K562 (cell line): ENCODE results near the gene TSPAN12. TPM values are rescaled to one million over a fixed set of nuclear protein-coding genes. Genes with fewer than 3 reads are reported as not detected.

ENCODE experiments used
- ATAC-seq: fragments of 200-7000 bp; cut with Tn5 transposase; 3 replicates; pipeline ENCODE4 v1.9.1; 2020; ENCODE audit warnings: moderate library complexity
- BruUV-seq: library from RNA; stranded (reverse); fragments of 400-500 nt; replicated peaks from 2 replicates; lab custom pipeline; 2021; lab: Mats Ljungman, UMichigan
- CTCF ChIA-PET: fragments of 300-600 bp; formaldehyde crosslinking; extraction: SDS; loops from one replicate; lab custom pipeline; 2021; ENCODE audit warnings: low intra/inter-chr PET ratio; lab: Yijun Ruan, JAX
- POLR2A ChIA-PET: fragments of 300-600, 350-650 bp; sonication (Branson Sonifier 250); formaldehyde crosslinking; extraction: SDS; loops from one replicate; lab custom pipeline; 2021; ENCODE audit warnings: antibody characterized with exemption, inconsistent platforms; lab: Yijun Ruan, JAX
- DNase-seq, 4 experiments: peaks; one replicate each; pipeline versions ENCODE4 v3.0.0 to v3.0.0-alpha.2; 2011 to 2018; ENCODE audit warnings: low spot score in 3 of 4, mixed read lengths in 3 of 4; ENCODE audit errors: extremely low read depth in 1 of 4
- FAIRE-seq: peaks from 2 replicates; lab custom pipeline; 2011; peaks lifted over from hg19 to GRCh38; lab: Jason Lieb, UNC
- H2AFZ ChIP-seq: 2 replicates; pipeline ENCODE4 v1.6.0; 2011; ENCODE audit warnings: low read depth, low read length, control low read depth, inconsistent platforms
- H3K27ac ChIP-seq: fragments of 200-600 bp; 3 replicates; pipeline ENCODE4 v1.8.0; 2011; ENCODE audit warnings: low read depth, mild to moderate bottlenecking, control low read depth, inconsistent platforms, low read length, moderate library complexity, mixed read lengths; ENCODE audit errors: extremely low read depth
- H3K27me3 ChIP-seq, 2 experiments: fragments of 300-600 bp in 1 of 2; 2 replicates in 1 of 2; 3 replicates in 1 of 2; pipeline versions ENCODE4 v1.6.0 to v1.8.0; 2011; ENCODE audit warnings: inconsistent platforms in 2 of 2, low read length in 2 of 2, mild to moderate bottlenecking in 1 of 2, mixed read lengths in 1 of 2, moderate library complexity in 1 of 2; ENCODE audit not compliant: control insufficient read depth in 2 of 2, insufficient read depth in 2 of 2
- H3K36me3 ChIP-seq: fragments of 300-600 bp; 3 replicates; pipeline ENCODE4 v1.8.0; 2011; ENCODE audit warnings: mild to moderate bottlenecking, low read length, inconsistent platforms; ENCODE audit not compliant: control insufficient read depth, insufficient read depth
- H3K4me1 ChIP-seq, 2 experiments: fragments of 200-600 bp in 1 of 2; replicated peaks in 1 of 2; 2 replicates in 1 of 2; 3 replicates in 1 of 2; pipeline versions ENCODE4 v1.5.1 to v1.8.0; 2011; ENCODE audit warnings: inconsistent platforms in 2 of 2, low read length in 2 of 2, mild to moderate bottlenecking in 1 of 2, mixed read lengths in 1 of 2, moderate library complexity in 1 of 2; ENCODE audit not compliant: control insufficient read depth in 2 of 2, insufficient read depth in 2 of 2
- H3K4me2 ChIP-seq: 2 replicates; pipeline ENCODE4 v1.6.1; 2011; ENCODE audit warnings: low read length, control low read depth, inconsistent platforms, mixed read lengths; ENCODE audit not compliant: insufficient read depth
- H3K4me3 ChIP-seq: fragments of 200-600 bp; sonication (generic), shearing (Covaris generic); 2 replicates; pipeline ENCODE4 v1.5.1; 2016; ENCODE audit warnings: control low read depth, inconsistent platforms
- H3K79me2 ChIP-seq: fragments of 200-600 bp; 3 replicates; pipeline ENCODE4 v1.8.0; 2011; ENCODE audit warnings: low read length, inconsistent platforms; ENCODE audit not compliant: control insufficient read depth, insufficient read depth
- H3K9ac ChIP-seq, 2 experiments: 2 replicates each; pipeline versions ENCODE4 v1.6.0 to v1.6.1; 2011; ENCODE audit warnings: low read depth in 2 of 2, low read length in 2 of 2, control low read depth in 1 of 2, inconsistent platforms in 1 of 2, mild to moderate bottlenecking in 1 of 2, mixed read lengths in 1 of 2; ENCODE audit not compliant: insufficient read depth in 1 of 2
- H3K9me1 ChIP-seq: one replicate; pipeline ENCODE4 v1.6.0; 2011; ENCODE audit warnings: inconsistent platforms, mild to moderate bottlenecking, low read length, moderate library complexity; ENCODE audit not compliant: control insufficient read depth, insufficient read depth
- H3K9me3 ChIP-seq: replicated peaks from 2 replicates; pipeline ENCODE4 v1.5.1; 2011; ENCODE audit warnings: low read depth, low read length, inconsistent platforms; ENCODE audit not compliant: control insufficient read depth, insufficient read depth
- H4K20me1 ChIP-seq: replicated peaks from 2 replicates; pipeline ENCODE4 v1.6.1; 2011; ENCODE audit warnings: low read length, inconsistent platforms, mixed read lengths; ENCODE audit not compliant: control insufficient read depth, insufficient read depth
- ARID4B ChIP-seq: sonication (generic); formaldehyde crosslinking; IDR thresholded peaks from 2 replicates; pipeline ENCODE4 v1.8.0; 2022; ENCODE audit warnings: mild to moderate bottlenecking, missing genetic modification reagents
- ATF1 ChIP-seq, 2 experiments: fragments of 450-650 bp in 1 of 2; IDR thresholded peaks; 2 replicates each; pipeline ENCODE4 v1.6.1; 2016; ENCODE audit warnings: missing compliant biosample characterization in 1 of 2, missing genetic modification characterization in 1 of 2
- ATF4 ChIP-seq: fragments of 450-650 bp; formaldehyde crosslinking; IDR thresholded peaks from 2 replicates; pipeline ENCODE4 v1.4.0; 2022; ENCODE audit warnings: mild to moderate bottlenecking, moderate library complexity
- CSDE1 ChIP-seq, 2 experiments: fragments of 450-650 bp; IDR thresholded peaks; 2 replicates each; pipeline ENCODE4 v1.6.1; 2016; ENCODE audit warnings: mild to moderate bottlenecking in 1 of 2
- FOS ChIP-seq: IDR thresholded peaks from 3 replicates; pipeline ENCODE4 v1.6.1; 2011; ENCODE audit not compliant: insufficient read length; ENCODE audit errors: extremely low read depth
- KDM5B ChIP-seq: fragments of 200-600 bp; sonication (generic); IDR thresholded peaks from 2 replicates; pipeline ENCODE4 v1.6.1; 2012; ENCODE audit warnings: low read depth, mild to moderate bottlenecking, moderate library complexity, low read length, control low read depth, inconsistent platforms; ENCODE audit not compliant: insufficient replicate concordance
- MEF2D ChIP-seq: conservative IDR thresholded peaks from 2 replicates; pipeline ENCODE4 v1.6.1; 2016; ENCODE audit warnings: low read depth, missing genetic modification characterization, missing compliant biosample characterization
- MTF1 ChIP-seq: fragments of 250-450 bp; sonication (Bioruptor Pico); IDR thresholded peaks from 2 replicates; pipeline ENCODE4 v1.9.0; 2021; ENCODE audit warnings: moderate library complexity, mild to moderate bottlenecking, inconsistent platforms, borderline replicate concordance
- NR0B1 ChIP-seq: fragments of 450-650 bp; IDR thresholded peaks from one replicate; pipeline ENCODE4 v1.6.1; 2018; ENCODE audit warnings: mild to moderate bottlenecking, moderate library complexity; ENCODE audit not compliant: partially characterized antibody
- NR2F6 ChIP-seq: fragments of 450-650 bp; formaldehyde crosslinking; IDR thresholded peaks from 2 replicates; pipeline ENCODE4 v1.4.0; 2020; ENCODE audit warnings: mild to moderate bottlenecking
- SMARCA4 ChIP-seq: fragments of 450-650 bp; IDR thresholded peaks from 2 replicates; pipeline ENCODE4 v1.6.1; 2016
- TEAD4 ChIP-seq, 2 experiments: sonication (generic) in 1 of 2; formaldehyde crosslinking in 1 of 2; IDR thresholded peaks; 2 replicates each; pipeline versions ENCODE4 v1.6.1 to v1.8.0; 2012 to 2022; ENCODE audit warnings: borderline replicate concordance in 1 of 2, inconsistent platforms in 1 of 2, low read length in 1 of 2, mild to moderate bottlenecking in 1 of 2, missing genetic modification reagents in 1 of 2
- XRCC3 ChIP-seq: fragments of 450-650 bp; IDR thresholded peaks from 2 replicates; pipeline ENCODE4 v1.6.1; 2017; ENCODE audit warnings: mild to moderate bottlenecking, moderate library complexity
- ZBTB1 ChIP-seq: sonication (generic); formaldehyde crosslinking; IDR thresholded peaks from 2 replicates; pipeline ENCODE4 v1.8.1; 2023; ENCODE audit warnings: missing genetic modification reagents, low read depth, mild to moderate bottlenecking, borderline replicate concordance
- ZNF23 ChIP-seq: fragments of 250-450 bp; sonication (Bioruptor Pico); IDR thresholded peaks from 2 replicates; pipeline ENCODE4 v1.4.0; 2020; ENCODE audit warnings: mild to moderate bottlenecking
- WGBS: fragments of 100-300 bp; shearing (Covaris generic); methylation state at CpG from one replicate; pipeline ENCODE4 v1.1.6; 2016; ENCODE audit warnings: low coverage, mixed read lengths; ENCODE audit not compliant: insufficient coverage; ENCODE audit errors: missing lambda C conversion rate; 5-methylcytosine and 5-hydroxymethylcytosine counted together
- in situ Hi-C: fragments of 300-500 bp; cut with MboI; formaldehyde crosslinking; loops from 4 replicates; pipeline ENCODE4 v1.15.0; 2018; ENCODE audit warnings: inconsistent platforms, mixed read lengths
- intact Hi-C: fragments of 100-400 bp; cut with micrococcal nuclease; formaldehyde crosslinking; loops from 2 replicates; pipeline ENCODE4 v1.14.2; 2022
- polyA plus RNA-seq, 8 experiments: library from polyadenylated mRNA; depleted of rRNA in 4 of 8; stranded (reverse) in 5 of 8; unstranded in 3 of 8; fragments of >200 nt; fragmentation: Nextera tagmentation in 2 of 8; fragmentation: Illumina TruSeq in 1 of 8; extraction: Ambion mirVana in 2 of 8; extraction: Trizol in 1 of 8; gene quantifications; 2 replicates each; pipeline versions ENCODE4 v1.2.1 to v1.2.3, GENCODE V29; 2011 to 2014; ENCODE audit warnings: inconsistent platforms in 1 of 8, missing spikeins in 1 of 8
- total RNA-seq, 7 experiments: library from RNA; depleted of rRNA in 6 of 7; stranded (reverse); fragments of >200 nt in 6 of 7; fragmentation: Illumina TruSeq in 2 of 7; extraction: Trizol in 2 of 7; gene quantifications; 2 replicates each; pipeline versions ENCODE4 v1.2.1 to v1.2.3, GENCODE V29; 2011 to 2021; ENCODE audit warnings: low replicate concordance in 1 of 7

Gene TSPAN12
- total and polyA plus RNA-seq, 9 of the 15 experiments (the other 6 are each of a cell fraction or from before 2014, with no cell fraction given): 0.13 to 1.7 (median 0.35) TPM; not detected in 1

- Histone ChIP-seq H3K9ac (no peak overlapping the region), H3K27me3 (no peaks in the 10 kb centered on the region), H3K4me3 (no peak overlapping the region), H3K4me2 (peak overlapping the region; percentile 59; the same call in 1 of the 2 replicates), H3K27ac (no peak overlapping the region), H3K36me3 (no peaks in the 10 kb centered on the region), H3K9me3 (no peaks in the 10 kb centered on the region), H3K9me1 (no peaks in the 10 kb centered on the region), H3K79me2 (no peaks in the 10 kb centered on the region), H4K20me1 (no peaks in the 10 kb centered on the region), H3K4me1 (no peaks in the 10 kb centered on the region; a peak in 1 of 5 replicates), H2AFZ (peak overlapping the region; percentile 66)
- FAIRE-seq (no peak), DNase-seq (peak in 1 of 4 experiments; percentile 37), ATAC-seq (peak; percentile 54)
- in situ Hi-C loops: no loop called here
- intact Hi-C loops: no loop called here
- 2% methylated on average over 3 of the region's 3 CpGs for WGBS
- BruUV-seq: no TSS peak
- ChIA-PET CTCF (no interaction called here), POLR2A (no interaction called here)
- no peak for TF ChIP-seq FOS
- TF ChIP-seq ZBTB1 (CRISPR knock-in tag): no peak
- no peak for TF ChIP-seq XRCC3
- peak; percentile 58; the same call in 1 of the 2 replicates for TF ChIP-seq ZNF23
- no peak for TF ChIP-seq ATF1 (CRISPR knock-in tag; IDR thresholded peaks at IDR 0.05)
- peak; percentile 79 for TF ChIP-seq ATF1 (tag; IDR thresholded peaks at IDR 0.05)
- TF ChIP-seq ARID4B: no peak
- 0 out of 2 replicates have a peak, but pooled peaks have one; percentile 46 for TF ChIP-seq ATF4 (CRISPR knock-in tag)
- TF ChIP-seq NR2F6 (CRISPR knock-in tag): no peak
- TF ChIP-seq TEAD4 (IDR thresholded peaks at IDR 0.05; ENCODE audit: low read length): peak; percentile 54; the same call in 1 of the 2 replicates
- TF ChIP-seq TEAD4 (CRISPR knock-in tag; IDR thresholded peaks at IDR 0.05; ENCODE audit: borderline replicate concordance): no peak
- TF ChIP-seq SMARCA4: 0 out of 2 replicates have a peak, but pooled peaks have one; percentile 27
- TF ChIP-seq CSDE1 (IDR thresholded peaks at IDR 0.05): 0 out of 4 replicates have a peak, but pooled peaks of 1 of the 2 experiments have one; percentile 25
- no peak for TF ChIP-seq MTF1
- TF ChIP-seq MEF2D (tag): peak; percentile 65; the same call in 1 of the 2 replicates
- TF ChIP-seq KDM5B: no peak
- no peak for TF ChIP-seq NR0B1
Measured at GRCh38 chr7:120740348-120740747, 117.6 kb downstream of the TSPAN12 start.
